GM19455 (cell line): ENCODE results near the gene NPAS1.

Source experiments
- ATAC-seq: cut with Tn5 transposase; IDR thresholded peaks from one replicate; pipeline ENCODE4 v1.9.1; 2021; ENCODE audit not compliant: unreplicated experiment

NPAS1 gene

GRCh38 chr19:47013041-47013517, 6.6 kb upstream of the NPAS1 start:
- ATAC-seq = no peak

- ATAC-seq = no peak
These were observed 714 bp upstream of the NPAS1 start for GRCh38 chr19:47018923-47019322.

- ATAC-seq = no peak
These were observed 632 bp downstream of the NPAS1 start for GRCh38 chr19:47020132-47020805.

GRCh38 chr19:47020992-47021496, 1.4 kb downstream of the NPAS1 start:
- no peak for ATAC-seq

DNA sequence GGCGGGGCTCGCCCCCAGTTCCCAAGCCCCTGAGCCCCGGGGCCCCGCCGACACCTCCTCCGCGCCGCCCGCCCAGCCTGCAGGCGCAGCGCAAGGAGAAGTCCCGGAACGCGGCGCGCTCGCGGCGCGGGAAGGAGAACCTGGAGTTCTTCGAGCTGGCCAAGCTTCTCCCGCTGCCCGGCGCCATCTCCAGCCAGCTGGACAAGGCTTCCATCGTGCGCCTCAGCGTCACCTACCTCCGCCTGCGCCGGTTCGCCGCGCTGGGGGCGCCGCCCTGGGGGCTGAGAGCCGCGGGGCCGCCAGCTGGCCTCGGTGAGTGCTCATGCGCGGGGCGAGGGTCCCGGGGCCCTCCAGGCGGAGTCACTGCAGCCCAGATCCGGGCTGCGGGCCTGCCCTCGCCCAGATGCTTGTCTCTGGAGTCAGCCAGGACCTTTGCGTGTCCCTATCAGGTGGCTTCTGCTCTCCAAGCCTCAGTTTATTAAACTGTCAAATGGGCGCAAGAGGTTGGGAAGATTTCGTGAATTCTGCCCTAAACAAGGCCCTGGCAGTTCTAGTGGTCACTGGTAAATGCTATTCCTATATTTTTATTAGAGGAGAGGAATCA, 2.0 kb downstream of the NPAS1 start:
- ATAC-seq = no peak

- no peak for ATAC-seq
These were observed 2.5 kb downstream of the NPAS1 start for GRCh38 chr19:47022140-47022536.

DNA sequence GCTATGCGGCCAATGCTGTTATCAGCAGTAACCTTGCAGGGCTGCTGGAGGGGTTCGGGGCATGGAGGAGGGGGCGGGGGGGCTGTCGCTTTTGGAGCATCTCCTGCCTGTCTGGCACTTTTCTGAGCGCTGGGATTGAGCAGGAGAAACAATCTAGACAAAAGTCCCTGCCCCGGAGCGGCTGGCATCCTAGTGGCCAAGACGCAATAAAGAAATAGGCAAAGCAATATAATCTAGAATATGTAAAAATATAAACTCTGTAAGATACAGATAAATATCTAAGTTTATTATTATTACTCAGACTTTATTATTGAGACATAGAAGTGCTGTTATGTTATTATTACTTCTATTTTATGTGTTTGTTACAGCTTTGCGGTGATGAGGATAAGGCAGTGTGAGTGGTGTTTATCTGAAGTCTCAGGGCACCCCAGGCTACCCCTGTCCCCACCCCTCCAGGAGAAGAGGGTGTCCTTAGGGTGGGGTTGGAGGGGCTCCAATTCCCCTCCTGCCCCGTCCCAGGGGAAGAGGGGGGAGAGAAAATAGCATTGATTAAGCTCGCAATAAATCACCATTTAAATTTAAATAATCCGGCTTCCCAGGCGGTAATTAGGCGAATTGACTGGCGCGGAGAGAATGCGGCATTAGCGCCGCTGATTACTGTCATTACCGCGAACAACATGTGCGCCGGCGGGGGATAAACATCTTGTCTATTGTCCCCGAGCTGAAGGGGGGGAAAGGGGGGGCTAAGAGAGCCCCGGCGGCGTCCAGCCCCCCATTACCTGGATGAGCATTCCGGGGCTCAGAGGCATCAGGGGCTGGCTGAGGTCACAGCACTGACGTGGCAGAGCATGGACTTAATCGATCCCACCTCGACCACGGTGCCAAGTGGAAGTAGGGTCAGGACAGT, 3.2 kb downstream of the NPAS1 start:
- no peak for ATAC-seq

GRCh38 chr19:47023448-47023794, 3.8 kb downstream of the NPAS1 start:
- ATAC-seq = no peak

GRCh38 chr19:47024502-47024901, 4.9 kb downstream of the NPAS1 start:
- no peak for ATAC-seq

GRCh38 chr19:47026156-47026555, 6.5 kb downstream of the NPAS1 start:
- ATAC-seq = no peak

GRCh38 chr19:47026889-47027288, 7.3 kb downstream of the NPAS1 start:
- ATAC-seq = no peak

GRCh38 chr19:47027586-47028088, 8.0 kb downstream of the NPAS1 start:
- no peak for ATAC-seq

DNA sequence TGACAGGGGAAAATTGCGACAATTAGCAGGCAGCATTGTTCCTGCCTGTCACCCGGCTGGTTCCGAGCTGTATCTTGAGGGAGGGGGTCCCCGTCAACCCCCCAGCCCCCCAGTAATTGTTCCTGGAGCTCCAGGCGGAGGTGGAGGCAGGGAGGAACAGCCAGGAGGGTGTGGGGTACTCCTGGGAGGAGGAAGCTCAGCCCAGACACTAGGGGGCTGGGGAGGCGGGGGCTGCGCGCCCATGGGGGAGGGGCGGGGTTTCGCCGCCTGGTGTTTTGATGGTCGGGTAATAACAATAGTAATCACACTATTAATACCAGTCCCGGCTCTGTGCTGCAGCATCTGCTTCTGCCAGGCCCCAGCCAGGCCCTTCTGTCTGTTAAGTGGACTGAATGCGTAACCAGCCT, 8.6 kb downstream of the NPAS1 start:
- ATAC-seq = no peak

DNA sequence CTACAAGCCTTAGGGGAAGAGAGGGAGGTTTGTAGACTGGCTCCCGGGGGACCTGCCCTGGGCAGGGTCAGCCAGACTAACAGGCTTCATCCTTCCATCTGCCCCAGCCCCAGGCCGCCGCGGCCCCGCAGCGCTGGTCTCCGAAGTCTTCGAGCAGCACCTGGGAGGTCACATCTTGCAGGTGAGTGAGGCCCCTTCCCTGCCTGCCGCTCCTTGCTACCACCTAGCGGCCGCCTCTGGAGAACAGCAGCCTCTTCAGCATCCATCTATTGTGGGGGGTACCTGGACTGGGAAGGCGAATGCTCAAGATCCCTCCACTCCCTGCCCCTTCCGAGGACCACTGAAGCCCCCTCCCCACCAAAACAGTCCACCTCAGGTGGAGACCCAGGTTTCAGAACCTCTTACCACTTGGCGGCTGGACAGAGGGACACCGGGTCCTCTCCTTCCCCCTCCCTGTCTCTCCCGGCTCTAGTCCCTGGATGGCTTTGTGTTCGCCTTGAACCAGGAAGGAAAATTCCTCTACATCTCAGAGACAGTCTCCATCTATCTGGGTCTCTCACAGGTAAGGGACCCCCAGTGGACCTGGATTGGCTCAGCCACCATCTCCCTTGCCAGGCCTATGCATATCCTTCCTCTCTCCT, 12.7 kb downstream of the NPAS1 start:
- ATAC-seq = no peak

GRCh38 chr19:47035127-47036096, 15.8 kb downstream of the NPAS1 start:
- peak; percentile 89 for ATAC-seq

DNA sequence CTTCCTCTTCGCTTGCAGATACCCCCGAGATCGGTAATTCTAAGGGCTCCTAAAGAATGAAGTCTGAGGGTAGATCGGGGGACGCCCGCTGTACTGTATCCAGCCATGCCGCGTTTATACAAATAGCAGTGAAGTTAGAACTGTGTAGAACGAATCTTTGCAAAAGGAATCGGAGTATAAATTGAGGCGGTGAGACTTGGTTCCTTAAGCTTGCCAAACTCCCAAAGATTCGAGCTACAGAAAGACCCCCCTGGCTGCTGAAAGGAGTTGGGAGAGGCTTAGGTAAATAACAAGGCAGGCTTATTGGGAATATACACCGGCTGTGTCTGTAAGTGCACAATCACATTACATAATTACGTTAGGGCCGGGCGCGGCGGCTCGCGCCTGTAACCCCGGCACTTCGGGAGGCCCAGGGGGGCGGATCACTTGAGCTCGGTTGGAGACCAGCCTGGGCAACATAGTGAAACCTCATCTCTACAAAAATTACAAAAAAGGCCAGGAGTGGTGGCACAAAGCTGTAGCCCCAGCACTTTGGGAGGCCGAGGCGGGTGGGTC, 16.5 kb downstream of the NPAS1 start:
- peak; percentile 42 for ATAC-seq

DNA sequence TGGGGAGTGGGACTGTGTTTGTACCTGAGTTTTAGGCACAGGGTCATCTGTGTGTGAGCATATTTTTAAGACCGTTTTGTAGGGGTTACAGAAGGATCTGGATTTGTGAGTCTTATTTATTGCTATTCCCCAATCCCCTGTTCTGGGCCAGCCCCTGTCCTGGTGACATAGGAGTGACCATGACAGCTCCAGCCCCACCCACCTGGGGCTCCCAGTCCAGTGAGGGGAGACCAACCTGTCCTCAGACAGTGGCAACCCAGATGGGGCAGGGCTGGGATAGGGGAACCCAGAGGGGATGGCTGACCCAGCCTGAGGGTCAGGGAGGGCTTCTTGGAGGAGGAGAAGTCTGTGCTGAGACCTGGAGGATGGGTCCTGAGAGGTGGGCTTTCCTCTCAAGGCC, 18.1 kb downstream of the NPAS1 start:
- ATAC-seq = no peak

- ATAC-seq = no peak
These were observed 19.7 kb downstream of the NPAS1 start for GRCh38 chr19:47039239-47039874.

DNA sequence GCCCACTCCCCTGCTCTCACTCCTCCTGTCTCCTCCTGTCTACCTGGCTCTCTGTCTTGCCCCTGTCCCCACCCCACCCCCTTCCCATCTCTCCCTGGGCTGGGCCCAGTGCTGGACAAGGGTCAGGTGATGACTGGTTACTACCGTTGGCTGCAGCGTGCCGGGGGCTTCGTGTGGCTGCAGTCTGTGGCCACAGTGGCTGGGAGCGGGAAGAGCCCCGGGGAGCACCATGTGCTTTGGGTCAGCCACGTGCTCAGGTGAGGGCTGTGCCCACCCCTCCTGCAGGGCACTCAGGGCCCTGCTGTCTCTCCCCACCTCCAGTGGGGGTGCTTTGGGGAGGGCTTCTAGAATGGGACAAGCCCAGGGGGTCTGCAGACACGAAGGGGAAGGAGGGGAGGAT, 21.2 kb downstream of the NPAS1 start:
- ATAC-seq = no peak
